Measurements from ENCODE around the gene TMEM200C. TPM values are rescaled to one million over a fixed set of nuclear protein-coding genes. Genes with fewer than 3 reads are reported as not detected.

The TMEM200C gene
- total RNA-seq, 2 donors from 2014 or later = 0.50 to 3.4 TPM

- no peak for TF ChIP-seq POLR2A (IDR thresholded peaks at IDR 0.05)
- H3K4me3 ChIP-seq = no peak overlapping the region
- WGBS = 69% methylated on average over 4 of the region's 4 CpGs
- no peaks in the 10 kb centered on the region for H3K4me1 ChIP-seq (replicated peaks)
- no peak overlapping the region for H3K27ac ChIP-seq
- no peaks in the 10 kb centered on the region for H3K9me3 ChIP-seq
- intact Hi-C loops (cut with DNase I) = no loop called here
- H3K27me3 ChIP-seq (replicated peaks; ENCODE audit: insufficient read depth) = no peaks in the 10 kb centered on the region
- no peak for DNase-seq (ENCODE audit: low spot score)
- H3K36me3 ChIP-seq = no peaks in the 10 kb centered on the region
These were observed 54.8 kb downstream of the TMEM200C start for GRCh38 chr18:5840547-5840946.

GRCh38 chr18:5840025-5840424 is 55.3 kb downstream of the TMEM200C start:
- H3K27me3 ChIP-seq (replicated peaks; ENCODE audit: insufficient read depth) = no peaks in the 10 kb centered on the region
- H3K27ac ChIP-seq = no peak overlapping the region
- no peak for DNase-seq (ENCODE audit: low spot score)
- TF ChIP-seq POLR2A (IDR thresholded peaks at IDR 0.05) = no peak
- TF ChIP-seq CTCF (IDR thresholded peaks at IDR 0.05) = no peak
- no peak for TF ChIP-seq POLR2AphosphoS5 (IDR thresholded peaks at IDR 0.05)
- no peaks in the 10 kb centered on the region for H3K36me3 ChIP-seq
- WGBS = 58% methylated on average over 2 of the region's 2 CpGs
- intact Hi-C loops (cut with DNase I) = no loop called here
- H3K4me3 ChIP-seq = no peak overlapping the region
- no peaks in the 10 kb centered on the region for H3K9me3 ChIP-seq
- no peaks in the 10 kb centered on the region for H3K4me1 ChIP-seq (replicated peaks)

GRCh38 chr18:5839102-5839501 is 56.2 kb downstream of the TMEM200C start:
- no peak overlapping the region for H3K4me3 ChIP-seq
- intact Hi-C loops (cut with DNase I) = no loop called here
- no peak overlapping the region for H3K27ac ChIP-seq
- no peaks in the 10 kb centered on the region for H3K9me3 ChIP-seq
- H3K27me3 ChIP-seq (replicated peaks; ENCODE audit: insufficient read depth) = no peaks in the 10 kb centered on the region
- H3K36me3 ChIP-seq = no peaks in the 10 kb centered on the region
- H3K4me1 ChIP-seq (replicated peaks) = no peaks in the 10 kb centered on the region
- no peak for DNase-seq (ENCODE audit: low spot score)
- WGBS = 87% methylated on average over 8 of the region's 8 CpGs
- TF ChIP-seq CTCF (IDR thresholded peaks at IDR 0.05) (no peak), POLR2AphosphoS5 (IDR thresholded peaks at IDR 0.05) (no peak), POLR2A (IDR thresholded peaks at IDR 0.05) (no peak)

Small RNAs within 50 kb of the gene (microRNA-seq; reads per million reads assigned to microRNA genes)
- gene MIR3976 = not detected

Small RNAs within 50 kb of the gene (small RNA-seq; reads per million reads assigned to genes)
- gene MIR3976 = 0 reads per million in 2 donors

Data from prostate gland (tissue), 2 donors.